SK-N-SH treated with all-trans-retinoic acid at 6 μM for 48 hours (cell line): ENCODE measurements around the gene SPACA9.

Experiments used
- ARNTL ChIP-seq: fragments of 450-650 bp; formaldehyde crosslinking; IDR thresholded peaks from 2 replicates; pipeline ENCODE4 v1.5.0; 2020; ENCODE audit warnings: low read depth, mild to moderate bottlenecking, moderate library complexity, borderline replicate concordance
- ISL1 ChIP-seq: fragments of 250-450 bp; sonication (Bioruptor Pico); IDR thresholded peaks from 2 replicates; pipeline ENCODE4 v2.1.2; 2022; ENCODE audit warnings: mild to moderate bottlenecking, moderate library complexity
- PATZ1 ChIP-seq: fragments of 250-450 bp; sonication (Bioruptor Pico); IDR thresholded peaks from 2 replicates; pipeline ENCODE4 v1.8.0; 2020; ENCODE audit warnings: mild to moderate bottlenecking, moderate library complexity, borderline replicate concordance
- PPARA ChIP-seq: fragments of 250-450 bp; sonication (Bioruptor Pico); IDR thresholded peaks from 2 replicates; pipeline ENCODE4 v1.5.0; 2020; ENCODE audit warnings: mild to moderate bottlenecking, borderline replicate concordance
- TCF4 ChIP-seq: fragments of 250-450 bp; sonication (Bioruptor Pico); IDR thresholded peaks from 2 replicates; pipeline ENCODE4 v1.8.0; 2021; ENCODE audit warnings: mild to moderate bottlenecking, moderate library complexity, borderline replicate concordance
- ZFP30 ChIP-seq: fragments of 450-650 bp; formaldehyde crosslinking; IDR thresholded peaks from 2 replicates; pipeline ENCODE4 v1.5.0; 2022; ENCODE audit warnings: mild to moderate bottlenecking, moderate library complexity
- TF ChIP-seq, protein P1 (sequence below): fragments of 250-450 bp; sonication (Bioruptor Pico); IDR thresholded peaks from 2 replicates; pipeline ENCODE4 v1.5.0; 2020; ENCODE audit warnings: mild to moderate bottlenecking, moderate library complexity

DNA sequence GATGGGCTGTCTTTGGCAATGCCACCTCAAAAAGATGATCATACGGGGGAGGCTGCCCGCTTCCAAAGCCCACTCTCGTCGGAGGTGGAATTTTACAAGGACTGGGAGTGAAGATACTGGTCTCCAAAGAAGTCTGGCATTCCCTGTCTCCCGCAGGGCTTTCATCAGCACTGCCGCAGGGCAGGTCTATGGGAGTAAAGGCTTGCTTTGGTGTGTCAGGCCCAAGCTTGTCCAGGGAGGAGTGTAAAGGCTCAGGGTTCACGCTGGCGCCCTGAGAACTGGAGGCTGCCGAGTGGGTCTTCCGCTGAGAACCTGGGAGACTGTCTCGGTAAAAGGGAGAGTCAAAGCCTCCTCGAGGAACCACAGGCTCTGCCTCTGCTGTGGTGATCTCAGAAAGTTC lies 27.0 kb downstream of the SPACA9 start:
- TF ChIP-seq ZFP30 (CRISPR knock-in tag) (no peak), ISL1 (CRISPR knock-in tag) (no peak), PPARA (no peak), ARNTL (CRISPR knock-in tag) (no peak), TCF4 (no peak), PATZ1 (CRISPR knock-in tag) (no peak)
- TF ChIP-seq, protein P1, sequence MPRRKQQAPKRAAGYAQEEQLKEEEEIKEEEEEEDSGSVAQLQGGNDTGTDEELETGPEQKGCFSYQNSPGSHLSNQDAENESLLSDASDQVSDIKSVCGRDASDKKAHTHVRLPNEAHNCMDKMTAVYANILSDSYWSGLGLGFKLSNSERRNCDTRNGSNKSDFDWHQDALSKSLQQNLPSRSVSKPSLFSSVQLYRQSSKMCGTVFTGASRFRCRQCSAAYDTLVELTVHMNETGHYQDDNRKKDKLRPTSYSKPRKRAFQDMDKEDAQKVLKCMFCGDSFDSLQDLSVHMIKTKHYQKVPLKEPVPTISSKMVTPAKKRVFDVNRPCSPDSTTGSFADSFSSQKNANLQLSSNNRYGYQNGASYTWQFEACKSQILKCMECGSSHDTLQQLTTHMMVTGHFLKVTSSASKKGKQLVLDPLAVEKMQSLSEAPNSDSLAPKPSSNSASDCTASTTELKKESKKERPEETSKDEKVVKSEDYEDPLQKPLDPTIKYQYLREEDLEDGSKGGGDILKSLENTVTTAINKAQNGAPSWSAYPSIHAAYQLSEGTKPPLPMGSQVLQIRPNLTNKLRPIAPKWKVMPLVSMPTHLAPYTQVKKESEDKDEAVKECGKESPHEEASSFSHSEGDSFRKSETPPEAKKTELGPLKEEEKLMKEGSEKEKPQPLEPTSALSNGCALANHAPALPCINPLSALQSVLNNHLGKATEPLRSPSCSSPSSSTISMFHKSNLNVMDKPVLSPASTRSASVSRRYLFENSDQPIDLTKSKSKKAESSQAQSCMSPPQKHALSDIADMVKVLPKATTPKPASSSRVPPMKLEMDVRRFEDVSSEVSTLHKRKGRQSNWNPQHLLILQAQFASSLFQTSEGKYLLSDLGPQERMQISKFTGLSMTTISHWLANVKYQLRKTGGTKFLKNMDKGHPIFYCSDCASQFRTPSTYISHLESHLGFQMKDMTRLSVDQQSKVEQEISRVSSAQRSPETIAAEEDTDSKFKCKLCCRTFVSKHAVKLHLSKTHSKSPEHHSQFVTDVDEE (CRISPR knock-in tag): no peak
